H1 (cell line): ENCODE results near the gene ABHD11. TPM values are rescaled to one million over a fixed set of nuclear protein-coding genes. Genes with fewer than 3 reads are reported as not detected.
A peak's percentile ranks its signal among the peaks of the same experiment; 100 is the strongest.

ENCODE experiments used
- ATF2 ChIP-seq: IDR thresholded peaks from 2 replicates; pipeline ENCODE4 v1.6.1; 2012; ENCODE audit warnings: low read length, inconsistent platforms
- ATF3 ChIP-seq: IDR thresholded peaks from 2 replicates; pipeline ENCODE4 v1.6.1; 2011; ENCODE audit warnings: low read depth, mild to moderate bottlenecking, low read length; ENCODE audit not compliant: insufficient read depth
- BRCA1 ChIP-seq: IDR thresholded peaks from 2 replicates; pipeline ENCODE4 v1.6.1; 2012; ENCODE audit warnings: low read depth, low read length, improper control_type of control experiment
- CBX8 ChIP-seq: fragments of 300-800, 300-1000 bp; sonication (generic); IDR thresholded peaks from 2 replicates; pipeline ENCODE4 v1.7.1; 2016; ENCODE audit warnings: low read depth, low read length, borderline replicate concordance
- CHD2 ChIP-seq: IDR thresholded peaks from 2 replicates; pipeline ENCODE4 v1.6.1; 2012; ENCODE audit warnings: low read length, improper control_type of control experiment
- CTCF ChIP-seq, 3 experiments: IDR thresholded peaks; 1 replicate in 2 of 3; 2 replicates in 1 of 3; pipeline versions ENCODE4 v1.5.1 to v1.6.1; 2011; ENCODE audit warnings: low read length in 3 of 3, mild to moderate bottlenecking in 3 of 3, inconsistent platforms in 2 of 3, low read depth in 1 of 3, moderate library complexity in 1 of 3; ENCODE audit not compliant: insufficient read depth in 1 of 3; ENCODE audit errors: control extremely low read depth in 1 of 3
- EZH2 ChIP-seq: fragments of 200-600 bp; sonication (generic); IDR thresholded peaks from 2 replicates; pipeline ENCODE4 v1.7.1; 2012; ENCODE audit warnings: low read depth, mild to moderate bottlenecking, moderate library complexity, low read length, inconsistent platforms; ENCODE audit not compliant: severe bottlenecking
- MAFK ChIP-seq: IDR thresholded peaks from 2 replicates; pipeline ENCODE4 v1.6.1; 2012; ENCODE audit warnings: low read depth, mild to moderate bottlenecking, improper control_type of control experiment, low read length
- MAX ChIP-seq: IDR thresholded peaks from 2 replicates; pipeline ENCODE4 v1.6.1; 2012; ENCODE audit warnings: inconsistent platforms
- PHF8 ChIP-seq: fragments of 200-600 bp; sonication (generic); conservative IDR thresholded peaks from 2 replicates; pipeline ENCODE4 v1.7.1; 2012; ENCODE audit warnings: low read depth, mild to moderate bottlenecking, inconsistent platforms, low read length, moderate library complexity
- RAD21 ChIP-seq, 2 experiments: IDR thresholded peaks in 1 of 2; conservative IDR thresholded peaks in 1 of 2; 2 replicates each; pipeline ENCODE4 v1.6.1; 2011; ENCODE audit warnings: low read depth in 2 of 2, low read length in 2 of 2, improper control_type of control experiment in 1 of 2, inconsistent platforms in 1 of 2, mild to moderate bottlenecking in 1 of 2, moderate library complexity in 1 of 2
- RXRA ChIP-seq: IDR thresholded peaks from 2 replicates; pipeline ENCODE4 v1.6.1; 2011; ENCODE audit warnings: low read depth, mild to moderate bottlenecking, low read length, moderate library complexity; ENCODE audit not compliant: insufficient read depth
- SAP30 ChIP-seq: fragments of 300-600 bp; sonication (generic); IDR thresholded peaks from 2 replicates; pipeline ENCODE4 v1.7.1; 2012; ENCODE audit warnings: low read length, moderate library complexity, mild to moderate bottlenecking, inconsistent platforms; ENCODE audit not compliant: insufficient read depth, insufficient replicate concordance
- SIRT6 ChIP-seq: IDR thresholded peaks from one replicate; pipeline ENCODE4 v1.7.1; 2012; ENCODE audit warnings: low read length, inconsistent platforms
- SP1 ChIP-seq: IDR thresholded peaks from 2 replicates; pipeline ENCODE4 v1.6.1; 2011; ENCODE audit warnings: low read depth, low read length
- SRF ChIP-seq: IDR thresholded peaks from 2 replicates; pipeline ENCODE4 v1.6.1; 2011; ENCODE audit warnings: mild to moderate bottlenecking, low read depth, low read length, moderate library complexity
- TEAD4 ChIP-seq: IDR thresholded peaks from 2 replicates; pipeline ENCODE4 v1.6.1; 2012; ENCODE audit warnings: low read depth, low read length, inconsistent platforms, mixed read lengths
- polyA plus RNA-seq, 7 experiments: library from polyadenylated mRNA; depleted of rRNA in 3 of 7; stranded (reverse) in 5 of 7; unstranded in 2 of 7; fragments of >200 nt in 5 of 7; fragments of 200-250 nt in 2 of 7; gene quantifications; 1 replicate in 5 of 7; 2 replicates in 1 of 7; 4 replicates in 1 of 7; pipeline versions ENCODE4 v1.2.1 to v1.2.3, GENCODE V29; 2011 to 2013; ENCODE audit warnings: missing spikeins in 2 of 7, mixed read lengths in 2 of 7
- total RNA-seq: library from RNA; stranded (reverse); fragmentation: NEBNext Ultra II Directional; extraction: Animal tissue kit (Norgen Biotek cat#: 25700); gene quantifications from 2 replicates; pipeline ENCODE4 v1.2.1, GENCODE V29; 2021

The ABHD11 gene
- total and polyA plus RNA-seq, 2 of the 8 experiments (the other 6 are each of a cell fraction or from before 2014, with no cell fraction given), result 19.8 to 42.2 TPM

GRCh38 chr7:73701357-73701995 is 37.1 kb downstream of the ABHD11 start (continued):
- TF ChIP-seq ATF2 (no peak), MAX (no peak), SAP30 (no peak), CTCF (IDR thresholded peaks at IDR 0.05; ENCODE audit: control extremely low read depth in 1 of 3, insufficient read depth in 1 of 3, low read depth in 1 of 3, low read length in 3 of 3) (peak in 2 of 3 experiments; percentile 75 to 91; a peak in 3 of 4 replicates), SP1 (no peak), RAD21 (IDR thresholded peaks at IDR 0.05 in 1 of 2, conservative IDR thresholded peaks at IDR 0.05 in 1 of 2; ENCODE audit: low read depth in 2 of 2, low read length in 2 of 2) (peak; percentile 65 to 66), SIRT6 (no peak), RXRA (no peak), ATF3 (no peak), CBX8 (no peak), CHD2 (0 out of 2 replicates have a peak, but pooled peaks have one; percentile 14), PHF8 (no peak), BRCA1 (no peak), MAFK (no peak), EZH2 (no peak), SRF (no peak), TEAD4 (peak; percentile 18; the same call in 1 of the 2 replicates)
